ENCODE measurements around the gene TMCC1.

GRCh38 chr3:129940086-129940485 lies 46.6 kb upstream of the TMCC1 start:
- TF ChIP-seq CTCF (IDR thresholded peaks at IDR 0.05) (no peak), POLR2A (IDR thresholded peaks at IDR 0.05) (no peak)
